Stimulated activated naive B cell treated with anti-CD40 and anti-IgM and Interleukin-4, amounts not matched to agents 10 μg/mL and 1 μg/mL and 100 μg/mL, for 72 hours (primary cell): ENCODE data around the gene WIPF1.

Experiments
- ATAC-seq, 2 donors: fragments of 150-1000 bp; cut with Tn5 transposase; replicated peaks; 2 replicates each; pipeline ENCODE4 v1.10.0; 2021; ENCODE audit warnings: moderate library complexity in 1 of 2
- DNase-seq: peaks from one replicate; pipeline ENCODE4 v3.0.0; 2021
- H3K27ac Mint-ChIP-seq: one replicate; pipeline ENCODE4 v1.8.0; 2022; ENCODE audit warnings: mild to moderate bottlenecking, mixed read lengths
- H3K27me3 Mint-ChIP-seq, 2 donors: one replicate each; pipeline ENCODE4 v1.8.0; 2022; ENCODE audit warnings: mixed read lengths in 2 of 2
- H3K36me3 Mint-ChIP-seq, 2 donors: one replicate each; pipeline ENCODE4 v1.8.0; 2022; ENCODE audit warnings: mixed read lengths in 2 of 2, mild to moderate bottlenecking in 1 of 2
- H3K4me1 Mint-ChIP-seq, 2 donors: one replicate each; pipeline ENCODE4 v1.8.0; 2022; ENCODE audit warnings: mixed read lengths in 2 of 2, mild to moderate bottlenecking in 1 of 2
- H3K4me3 Mint-ChIP-seq, 2 donors: one replicate each; pipeline ENCODE4 v1.8.0; 2022; ENCODE audit warnings: mild to moderate bottlenecking in 2 of 2, mixed read lengths in 2 of 2, moderate library complexity in 1 of 2
- H3K9me3 Mint-ChIP-seq, 2 donors: one replicate each; pipeline ENCODE4 v1.8.0; 2022; ENCODE audit warnings: mixed read lengths in 2 of 2, mild to moderate bottlenecking in 1 of 2

The WIPF1 gene

GRCh38 chr2:174614261-174614660 is 16.7 kb upstream of the WIPF1 start:
- Mint-ChIP-seq H3K9me3 (peaks cover 0 to 4% of the 10 kb centered on the region in 2 donors), H3K4me3 (peak overlapping the region in 1 of 2 donors; percentile 11), H3K27ac (peak overlapping the region; percentile 83), H3K36me3 (peaks cover 39 to 49% of the 10 kb centered on the region in 2 donors), H3K4me1 (peaks cover 56 to 97% of the 10 kb centered on the region in 2 donors), H3K27me3 (no peaks in the 10 kb centered on the region)
- ATAC-seq (no peak), DNase-seq (no peak)

- peaks cover 39 to 45% of the 10 kb centered on the region in 2 donors for H3K36me3 Mint-ChIP-seq
- DNase-seq (no peak), ATAC-seq (no peak)
- H3K27me3 Mint-ChIP-seq = no peaks in the 10 kb centered on the region
- H3K27ac Mint-ChIP-seq = peak overlapping the region; percentile 76
- peaks cover 0 to 4% of the 10 kb centered on the region in 2 donors for H3K9me3 Mint-ChIP-seq
- peaks cover 56 to 98% of the 10 kb centered on the region in 2 donors for H3K4me1 Mint-ChIP-seq
- peak overlapping the region in 1 of 2 donors; percentile 34 for H3K4me3 Mint-ChIP-seq
Observed at GRCh38 chr2:174613531-174613930, 15.9 kb upstream of the WIPF1 start.

GRCh38 chr2:174612970-174613369 is 15.4 kb upstream of the WIPF1 start:
- ATAC-seq (no peak), DNase-seq (no peak)
- Mint-ChIP-seq H3K36me3 (peaks cover 37 to 42% of the 10 kb centered on the region in 2 donors), H3K4me3 (no peak overlapping the region), H3K27me3 (no peaks in the 10 kb centered on the region), H3K4me1 (peaks cover 56 to 98% of the 10 kb centered on the region in 2 donors), H3K9me3 (peaks cover 0 to 4% of the 10 kb centered on the region in 2 donors), H3K27ac (peak overlapping the region; percentile 76)

- H3K27ac Mint-ChIP-seq = peak overlapping the region; percentile 97
- peaks cover 56 to 98% of the 10 kb centered on the region in 2 donors for H3K4me1 Mint-ChIP-seq
- DNase-seq = no peak
- H3K9me3 Mint-ChIP-seq = peaks cover 2 to 4% of the 10 kb centered on the region in 2 donors
- H3K36me3 Mint-ChIP-seq = peaks cover 35 to 37% of the 10 kb centered on the region in 2 donors
- no peak overlapping the region for H3K4me3 Mint-ChIP-seq
- H3K27me3 Mint-ChIP-seq = no peaks in the 10 kb centered on the region
- ATAC-seq = peak in 1 of 2 donors; percentile 8
Observed at GRCh38 chr2:174611854-174612253, 14.2 kb upstream of the WIPF1 start.

GRCh38 chr2:174611006-174611405 is 13.4 kb upstream of the WIPF1 start:
- Mint-ChIP-seq H3K27ac (peak overlapping the region; percentile 97), H3K4me3 (peak overlapping the region; percentile 73 to 75)

GRCh38 chr2:174610243-174610995 is 12.8 kb upstream of the WIPF1 start:
- DNase-seq (no peak), ATAC-seq (peak in 1 of 2 donors; percentile 5)
- peaks cover 2 to 4% of the 10 kb centered on the region in 2 donors for H3K9me3 Mint-ChIP-seq
- peak overlapping the region; percentile 97 for H3K27ac Mint-ChIP-seq
- H3K4me3 Mint-ChIP-seq = peak overlapping the region; percentile 73 to 75
- H3K36me3 Mint-ChIP-seq = peaks cover 36 to 40% of the 10 kb centered on the region in 2 donors
- peaks cover 54 to 98% of the 10 kb centered on the region in 2 donors for H3K4me1 Mint-ChIP-seq
- H3K27me3 Mint-ChIP-seq = no peaks in the 10 kb centered on the region

More at GRCh38 chr2:174611006-174611405, 13.4 kb upstream of the WIPF1 start:
- H3K4me1 Mint-ChIP-seq = peaks cover 58 to 98% of the 10 kb centered on the region in 2 donors
- peaks cover 36 to 40% of the 10 kb centered on the region in 2 donors for H3K36me3 Mint-ChIP-seq
- H3K27me3 Mint-ChIP-seq = no peaks in the 10 kb centered on the region
- DNase-seq (no peak), ATAC-seq (no peak)
- H3K9me3 Mint-ChIP-seq = peaks cover 2 to 4% of the 10 kb centered on the region in 2 donors

GRCh38 chr2:174609261-174609660 is 11.7 kb upstream of the WIPF1 start:
- no peak for DNase-seq
- no peaks in the 10 kb centered on the region for H3K27me3 Mint-ChIP-seq
- peaks cover 2 to 4% of the 10 kb centered on the region in 2 donors for H3K9me3 Mint-ChIP-seq
- peaks cover 57 to 97% of the 10 kb centered on the region in 2 donors for H3K4me1 Mint-ChIP-seq
- H3K27ac Mint-ChIP-seq = peak overlapping the region; percentile 90
- ATAC-seq = no peak
- H3K4me3 Mint-ChIP-seq = peak overlapping the region in 1 of 2 donors; percentile 19
- peaks cover 38 to 41% of the 10 kb centered on the region in 2 donors for H3K36me3 Mint-ChIP-seq

GRCh38 chr2:174608866-174609214 is 11.2 kb upstream of the WIPF1 start:
- H3K4me3 Mint-ChIP-seq = peak overlapping the region in 1 of 2 donors; percentile 41
- H3K27me3 Mint-ChIP-seq = no peaks in the 10 kb centered on the region
- H3K9me3 Mint-ChIP-seq = peaks cover 2 to 4% of the 10 kb centered on the region in 2 donors
- peak; percentile 56 for DNase-seq
- H3K4me1 Mint-ChIP-seq = peaks cover 53 to 93% of the 10 kb centered on the region in 2 donors
- H3K27ac Mint-ChIP-seq = peak overlapping the region; percentile 90
- H3K36me3 Mint-ChIP-seq = peaks cover 35 to 37% of the 10 kb centered on the region in 2 donors
- peak; percentile 80 to 85 for ATAC-seq

- H3K4me3 Mint-ChIP-seq = peak overlapping the region in 1 of 2 donors; percentile 19
- no peaks in the 10 kb centered on the region for H3K27me3 Mint-ChIP-seq
- peaks cover 2 to 4% of the 10 kb centered on the region in 2 donors for H3K9me3 Mint-ChIP-seq
- H3K27ac Mint-ChIP-seq = peak overlapping the region; percentile 90
- ATAC-seq (peak; percentile 89 to 90), DNase-seq (peak; percentile 58)
- H3K4me1 Mint-ChIP-seq = peaks cover 53 to 92% of the 10 kb centered on the region in 2 donors
- H3K36me3 Mint-ChIP-seq = peaks cover 34 to 35% of the 10 kb centered on the region in 2 donors
Observed at GRCh38 chr2:174607989-174608865, 10.6 kb upstream of the WIPF1 start.

- DNase-seq (no peak), ATAC-seq (no peak)
- H3K36me3 Mint-ChIP-seq = peaks cover 33 to 37% of the 10 kb centered on the region in 2 donors
- peak overlapping the region; percentile 90 for H3K27ac Mint-ChIP-seq
- H3K4me1 Mint-ChIP-seq = peaks cover 58 to 91% of the 10 kb centered on the region in 2 donors
- peaks cover 2 to 4% of the 10 kb centered on the region in 2 donors for H3K9me3 Mint-ChIP-seq
- peak overlapping the region; percentile 28 to 33 for H3K4me3 Mint-ChIP-seq
- H3K27me3 Mint-ChIP-seq = no peaks in the 10 kb centered on the region
Observed at GRCh38 chr2:174607584-174607983, 10.0 kb upstream of the WIPF1 start.

- peaks cover 57 to 88% of the 10 kb centered on the region in 2 donors for H3K4me1 Mint-ChIP-seq
- DNase-seq (no peak), ATAC-seq (no peak)
- peaks cover 36 to 44% of the 10 kb centered on the region in 2 donors for H3K36me3 Mint-ChIP-seq
- H3K27me3 Mint-ChIP-seq = no peaks in the 10 kb centered on the region
- peaks cover 2 to 4% of the 10 kb centered on the region in 2 donors for H3K9me3 Mint-ChIP-seq
- H3K27ac Mint-ChIP-seq = peak overlapping the region; percentile 89
- H3K4me3 Mint-ChIP-seq = no peak overlapping the region
Observed at GRCh38 chr2:174606336-174606735, 8.7 kb upstream of the WIPF1 start.

GRCh38 chr2:174605687-174606086 is 8.1 kb upstream of the WIPF1 start:
- peaks cover 37 to 42% of the 10 kb centered on the region in 2 donors for H3K36me3 Mint-ChIP-seq
- ATAC-seq (no peak), DNase-seq (no peak)
- H3K27me3 Mint-ChIP-seq = no peaks in the 10 kb centered on the region
- H3K9me3 Mint-ChIP-seq = peaks cover 2 to 5% of the 10 kb centered on the region in 2 donors
- H3K4me1 Mint-ChIP-seq = peaks cover 53 to 86% of the 10 kb centered on the region in 2 donors
- no peak overlapping the region for H3K4me3 Mint-ChIP-seq
- H3K27ac Mint-ChIP-seq = peak overlapping the region; percentile 89

- ATAC-seq (peak in 1 of 2 donors; percentile 15), DNase-seq (no peak)
- Mint-ChIP-seq H3K4me3 (no peak overlapping the region), H3K9me3 (peaks cover 3 to 9% of the 10 kb centered on the region in 2 donors), H3K4me1 (peaks cover 59 to 87% of the 10 kb centered on the region in 2 donors), H3K27me3 (no peaks in the 10 kb centered on the region), H3K27ac (peak overlapping the region; percentile 81), H3K36me3 (peaks cover 42 to 53% of the 10 kb centered on the region in 2 donors)
Observed at GRCh38 chr2:174603280-174603679, 5.7 kb upstream of the WIPF1 start.

- DNase-seq (no peak), ATAC-seq (no peak)
- Mint-ChIP-seq H3K27ac (peak overlapping the region; percentile 84), H3K9me3 (peaks cover 3 to 9% of the 10 kb centered on the region in 2 donors), H3K36me3 (peaks cover 41 to 53% of the 10 kb centered on the region in 2 donors), H3K4me1 (peaks cover 57 to 82% of the 10 kb centered on the region in 2 donors), H3K27me3 (no peaks in the 10 kb centered on the region), H3K4me3 (peak overlapping the region in 1 of 2 donors; percentile 31)
Observed at GRCh38 chr2:174602745-174603144, 5.1 kb upstream of the WIPF1 start.
